Measurements from ENCODE around the gene FCHO2.
"Not testable (repeated sequence)": the region's sequence is repeated elsewhere in the genome, so short reads cannot be mapped to it uniquely, and the experiment has no call there.

Gene FCHO2

GRCh38 chr5:72955768-72956323 lies at the start of gene FCHO2:
Gene FCHO2, plus strand, starts transcription at chr5:72956041. Its CDS starts 56 bp downstream, at chr5:72956097.
- in situ Hi-C loops (cut with MboI; ENCODE audit: low sequenced_read_pairs): no loop called here

- in situ Hi-C loops (cut with MboI; ENCODE audit: low sequenced_read_pairs): no loop called here
These were observed 49.0 kb upstream of the FCHO2 start for GRCh38 chr5:72906806-72907205.

GRCh38 chr5:72908664-72909063 lies 47.2 kb upstream of the FCHO2 start:
- in situ Hi-C loops (cut with MboI; ENCODE audit: low sequenced_read_pairs): no loop called here

DNA sequence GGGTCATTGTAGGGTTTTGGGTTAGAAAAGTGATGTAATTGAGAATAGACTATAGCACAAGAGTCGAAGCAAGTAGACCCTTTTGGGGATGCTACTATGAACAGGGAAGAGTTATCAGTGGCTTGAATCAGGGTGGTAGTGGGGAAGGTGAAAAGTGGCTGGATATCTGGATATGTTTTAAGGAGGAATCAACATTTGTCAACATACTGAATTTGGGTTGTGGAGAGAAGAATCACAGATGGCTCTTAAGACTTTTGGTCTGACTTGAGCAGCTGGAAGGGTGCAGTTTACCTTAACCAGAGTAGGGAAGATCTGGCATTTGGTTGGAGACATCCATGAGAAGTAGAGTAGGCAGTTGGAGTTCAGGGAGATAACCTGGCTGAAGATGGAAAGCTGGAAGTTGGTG lies 38.5 kb upstream of the FCHO2 start:
- in situ Hi-C loops (cut with MboI; ENCODE audit: low sequenced_read_pairs): no loop called here

DNA sequence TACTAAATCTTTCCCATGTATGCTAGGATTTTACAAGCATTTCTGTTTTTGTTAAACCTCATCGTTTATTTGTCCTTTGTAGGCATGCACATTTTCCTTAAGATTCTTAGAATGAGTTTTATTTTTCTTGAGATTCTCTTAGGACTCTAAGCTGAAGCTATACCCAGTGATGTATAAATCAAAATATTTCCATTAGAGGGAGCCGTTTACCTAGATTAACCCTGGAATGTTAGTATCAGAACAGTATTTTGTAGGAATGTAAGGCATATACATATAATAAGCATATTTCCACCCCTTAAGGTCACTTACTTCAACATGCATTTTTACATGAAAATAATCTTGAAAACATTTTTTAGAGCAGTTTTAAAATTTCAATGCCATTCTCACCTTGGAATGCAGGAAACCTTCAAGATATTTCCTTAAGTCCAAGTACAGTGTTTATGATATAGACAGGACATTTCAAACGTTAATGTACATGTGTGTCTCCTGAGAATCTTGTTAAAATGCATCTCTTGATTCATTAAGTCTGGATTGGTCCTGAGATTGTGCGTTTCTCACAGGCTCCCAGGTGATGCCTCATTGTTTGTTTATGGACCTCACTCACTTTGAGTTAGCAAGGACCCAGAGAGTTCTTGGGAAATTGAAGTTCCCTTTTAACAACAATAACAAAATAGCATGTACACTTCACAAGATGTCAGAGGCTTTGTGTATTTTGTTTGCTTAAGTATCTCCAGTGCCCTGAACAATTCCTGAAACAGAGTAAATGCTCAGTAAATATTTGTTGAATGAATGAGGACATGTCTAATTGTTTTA lies 34.9 kb upstream of the FCHO2 start:
- in situ Hi-C loops (cut with MboI; ENCODE audit: low sequenced_read_pairs): no loop called here

GRCh38 chr5:72921886-72922285 lies 34.0 kb upstream of the FCHO2 start:
- in situ Hi-C loops (cut with MboI; ENCODE audit: low sequenced_read_pairs): no loop called here

DNA sequence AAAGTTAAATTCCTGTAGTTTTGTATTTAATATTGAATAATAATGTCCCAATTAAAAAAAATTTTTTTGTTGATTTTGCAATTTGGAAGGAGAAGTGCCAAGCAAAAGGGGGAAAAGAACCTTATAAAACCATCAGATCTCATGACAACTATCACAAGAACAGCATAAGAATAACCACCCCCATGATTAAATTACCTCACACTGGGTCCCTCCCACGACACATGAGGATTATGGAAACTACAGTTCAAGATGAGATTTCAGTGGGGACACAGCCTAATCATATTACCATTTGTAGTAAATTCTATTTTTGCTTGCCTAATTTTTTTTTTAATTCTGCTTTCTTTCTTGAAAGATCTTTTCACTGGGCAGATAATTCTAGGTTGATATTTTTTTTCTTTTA lies 33.4 kb upstream of the FCHO2 start:
- in situ Hi-C loops (cut with MboI; ENCODE audit: low sequenced_read_pairs): no loop called here

- in situ Hi-C loops (cut with MboI; ENCODE audit: low sequenced_read_pairs): no loop called here
These were observed 30.4 kb upstream of the FCHO2 start for GRCh38 chr5:72925336-72926010.

GRCh38 chr5:72932686-72933085 lies 23.2 kb upstream of the FCHO2 start:
- in situ Hi-C loops (cut with MboI; ENCODE audit: low sequenced_read_pairs): not testable (repeated sequence)

- in situ Hi-C loops (cut with MboI; ENCODE audit: low sequenced_read_pairs): not testable (repeated sequence)
These were observed 20.7 kb upstream of the FCHO2 start for GRCh38 chr5:72934953-72935725.

DNA sequence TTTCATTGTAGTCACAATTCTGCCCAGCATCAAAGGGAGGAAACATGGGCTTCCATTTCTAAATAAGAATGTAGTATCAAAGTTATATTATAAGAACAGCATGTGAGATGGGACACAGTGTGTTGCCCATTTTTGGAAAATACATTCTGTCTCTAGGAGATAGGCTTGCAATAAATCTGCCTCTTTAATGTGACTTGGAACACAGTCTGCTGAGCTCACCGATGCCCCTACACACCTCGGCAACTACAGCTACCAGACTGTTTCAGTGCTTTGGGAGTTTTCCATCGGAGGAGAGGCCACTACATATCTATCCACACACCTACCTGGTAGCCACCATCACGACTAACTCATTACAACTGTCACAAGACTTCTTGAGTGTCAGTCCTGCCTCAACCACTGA lies 18.9 kb upstream of the FCHO2 start:
- in situ Hi-C loops (cut with MboI; ENCODE audit: low sequenced_read_pairs): no loop called here

- in situ Hi-C loops (cut with MboI; ENCODE audit: low sequenced_read_pairs): no loop called here
These were observed 18.3 kb upstream of the FCHO2 start for GRCh38 chr5:72937517-72938061.

DNA sequence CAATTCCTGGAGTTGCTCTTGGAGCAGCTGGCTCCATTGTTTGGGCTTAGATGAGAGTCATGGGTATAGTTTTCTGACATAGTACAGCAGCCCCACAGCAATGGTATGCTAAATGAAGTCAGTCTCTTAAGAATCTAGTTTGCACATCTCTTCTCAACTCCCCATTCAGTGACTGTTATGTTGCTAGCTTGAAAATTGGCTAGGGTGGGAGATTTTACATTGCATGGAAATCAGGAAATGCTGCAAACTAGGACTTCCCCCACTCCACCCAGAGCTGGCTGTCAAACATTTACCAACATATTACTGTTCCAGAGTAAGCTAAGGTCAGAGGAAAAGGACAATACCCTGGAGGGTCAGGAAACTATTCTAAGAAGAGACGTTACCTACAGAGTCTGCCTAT lies 17.6 kb upstream of the FCHO2 start:
- in situ Hi-C loops (cut with MboI; ENCODE audit: low sequenced_read_pairs): no loop called here

DNA sequence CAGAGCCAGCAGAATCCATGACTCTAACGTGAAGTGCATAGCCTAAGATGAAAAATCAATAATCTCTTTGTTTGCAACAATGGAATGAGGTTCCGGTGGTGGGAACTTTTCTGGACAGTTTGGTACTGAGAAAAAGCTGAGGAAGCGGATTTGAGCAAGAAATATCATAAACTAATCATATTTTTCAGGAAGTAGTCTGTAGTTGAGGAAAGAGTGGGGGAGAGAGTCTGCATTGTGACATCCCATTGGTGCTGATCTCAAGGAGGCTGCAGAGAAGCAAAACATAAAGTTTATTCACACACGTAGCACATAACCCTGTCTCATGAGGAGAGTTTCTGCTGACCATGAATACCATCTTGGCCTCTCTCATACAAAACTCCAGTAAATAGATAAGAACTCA lies 15.8 kb upstream of the FCHO2 start:
- in situ Hi-C loops (cut with MboI; ENCODE audit: low sequenced_read_pairs): no loop called here

DNA sequence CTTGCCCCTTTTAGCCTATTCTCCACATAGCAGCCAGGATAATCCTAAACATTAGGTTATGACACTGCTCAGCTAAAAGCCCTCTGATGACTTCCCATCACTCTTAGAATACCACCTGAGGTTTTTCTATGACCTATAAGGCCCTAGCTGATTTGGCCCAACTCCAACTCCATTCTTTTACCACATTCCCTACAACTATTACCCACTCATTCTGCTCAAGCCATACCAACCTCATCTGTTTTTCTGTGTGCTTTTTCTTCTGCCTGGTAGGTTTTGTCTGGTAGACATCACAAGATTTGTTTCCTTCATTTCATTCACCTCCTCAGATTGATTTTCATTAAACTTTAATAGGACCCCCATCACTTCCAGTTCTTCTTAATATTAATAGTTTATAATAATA lies 12.5 kb upstream of the FCHO2 start:
- in situ Hi-C loops (cut with MboI; ENCODE audit: low sequenced_read_pairs): no loop called here

DNA sequence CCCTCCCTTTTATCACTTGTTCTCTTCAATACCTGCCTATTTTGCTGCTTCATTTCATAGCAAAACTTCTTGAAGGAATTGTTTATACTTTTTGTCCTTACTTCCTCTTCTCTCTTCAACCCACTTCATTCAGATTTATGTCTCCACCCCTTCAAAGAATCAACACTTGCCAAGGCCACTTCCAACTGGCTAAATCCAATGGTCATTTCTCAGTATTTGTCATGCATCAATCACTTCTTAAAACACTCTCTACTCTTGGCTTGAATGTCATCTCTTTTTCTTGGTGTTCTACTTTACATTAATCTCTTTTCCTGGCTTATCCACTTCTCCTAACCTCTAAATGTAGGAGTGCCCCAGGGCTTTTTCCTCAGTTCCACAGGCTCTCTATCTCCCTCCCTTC lies 8.3 kb upstream of the FCHO2 start:
- in situ Hi-C loops (cut with MboI; ENCODE audit: low sequenced_read_pairs): no loop called here

DNA sequence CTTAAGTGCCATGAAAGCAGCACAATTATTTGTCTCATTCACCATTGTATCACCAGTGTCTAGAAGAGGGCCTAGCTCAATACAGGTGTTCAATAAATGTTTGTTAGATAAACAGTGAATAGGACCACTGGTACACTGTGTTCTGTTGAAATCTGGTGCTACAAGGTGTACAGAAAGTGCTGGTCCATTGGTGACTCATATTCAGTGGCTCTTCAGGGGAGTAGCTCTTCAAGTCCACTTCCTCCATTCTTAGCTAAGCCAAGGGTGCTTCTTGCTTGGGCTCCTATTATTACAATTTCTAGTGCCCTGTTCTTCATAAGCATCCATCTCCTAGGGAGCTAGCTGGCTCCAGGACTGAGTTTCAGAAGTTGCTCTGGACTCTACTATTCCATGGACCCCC lies 6.4 kb upstream of the FCHO2 start:
- in situ Hi-C loops (cut with MboI; ENCODE audit: low sequenced_read_pairs): no loop called here

DNA sequence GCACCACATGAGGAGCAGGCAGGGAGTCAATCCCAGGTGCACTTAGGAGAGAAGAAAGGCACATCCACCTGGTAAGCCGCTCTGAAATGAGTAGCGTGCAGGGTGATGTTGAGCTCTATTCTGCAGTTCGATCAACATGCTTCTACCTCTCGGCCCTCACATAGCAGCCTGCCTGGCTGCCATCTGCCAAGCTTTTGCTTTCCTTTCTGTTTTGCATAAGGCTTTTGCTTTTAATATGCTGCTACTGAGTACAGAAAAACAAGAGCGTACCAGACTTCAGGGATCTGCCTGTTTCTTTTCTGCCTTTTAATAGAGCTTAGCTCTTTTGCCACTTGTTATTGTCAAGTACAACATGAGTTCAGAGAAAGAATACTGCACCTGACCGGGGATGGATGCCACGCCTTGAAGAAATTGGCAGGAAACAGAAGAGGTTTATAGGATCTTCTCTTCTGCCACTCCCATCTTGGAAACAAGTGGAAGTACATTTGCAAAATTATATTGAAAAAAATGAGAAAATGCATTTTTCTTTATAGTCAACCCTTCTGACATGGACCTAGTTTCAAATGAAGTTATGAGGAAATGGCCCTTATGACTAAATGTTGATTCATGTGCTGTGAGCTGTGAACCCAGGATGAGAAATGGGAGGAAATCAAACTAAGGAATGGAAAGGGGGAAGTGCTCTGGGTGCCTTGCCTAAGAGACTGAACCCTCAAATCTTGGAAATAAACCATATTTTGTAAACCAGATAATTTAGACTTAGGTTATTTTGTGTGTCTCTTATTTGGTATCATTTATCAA lies 4.0 kb upstream of the FCHO2 start:
- in situ Hi-C loops (cut with MboI; ENCODE audit: low sequenced_read_pairs): no loop called here

DNA sequence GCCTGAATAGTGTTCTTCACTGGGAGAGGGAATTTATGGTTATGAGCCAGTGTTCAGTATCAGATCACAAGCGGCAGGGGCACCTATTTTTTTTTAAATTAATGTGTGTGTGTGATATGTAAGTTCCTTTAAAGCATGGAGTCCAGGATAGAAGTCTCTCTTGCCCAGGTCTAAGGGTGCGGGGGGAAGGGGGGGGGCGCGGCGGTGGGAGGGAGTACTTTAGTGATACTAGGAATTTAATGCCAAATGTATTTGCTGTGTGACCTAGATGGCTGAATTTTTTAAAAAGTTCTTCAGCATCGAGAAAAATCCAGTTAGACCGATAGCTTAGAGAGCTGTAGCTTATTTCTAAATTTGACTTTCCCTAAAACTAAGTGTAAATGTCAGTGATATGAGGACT lies 1.5 kb upstream of the FCHO2 start:
- in situ Hi-C loops (cut with MboI; ENCODE audit: low sequenced_read_pairs): no loop called here

- in situ Hi-C loops (cut with MboI; ENCODE audit: low sequenced_read_pairs): no loop called here
These were observed 586 bp upstream of the FCHO2 start for GRCh38 chr5:72955143-72955767.

All from HL-60/S4 treated with phorbol 12-myristate 13-acetate at 8.2 ng/mL for 4 days and 3 days (cell line).